A549 (cell line): ENCODE measurements around the gene PIP5K1B. TPM values are rescaled to one million over a fixed set of nuclear protein-coding genes. Genes with fewer than 3 reads are reported as not detected.
"Not testable (repeated sequence)": the region's sequence is repeated elsewhere in the genome, so short reads cannot be mapped to it uniquely, and the experiment has no call there.

ENCODE experiments used
- ATAC-seq, 2 experiments: fragments of 200-7000 bp in 1 of 2; fragments of >200 bp in 1 of 2; cut with Nextera tagmentation in 1 of 2; cut with Tn5 transposase in 1 of 2; 3 replicates each; pipeline versions ENCODE4 v1.8.0 to v1.9.1; 2018 to 2020; ENCODE audit warnings: mild to moderate bottlenecking in 1 of 2, moderate library complexity in 1 of 2
- CTCF ChIA-PET: fragments of 300-600 bp; sonication (Branson Sonifier 250); formaldehyde crosslinking; extraction: SDS; loops from one replicate; lab custom pipeline; 2021; ENCODE audit warnings: antibody characterized with exemption, inconsistent platforms; lab: Yijun Ruan, JAX
- POLR2A ChIA-PET: fragments of 350-600 bp; formaldehyde crosslinking; extraction: SDS; loops from one replicate; lab custom pipeline; 2021; ENCODE audit warnings: antibody characterized with exemption, inconsistent platforms; lab: Yijun Ruan, JAX
- DNase-seq, 2 experiments: peaks; one replicate each; pipeline versions ENCODE4 v3.0.0 to v3.0.0-alpha.2; 2011 to 2016; ENCODE audit warnings: low read depth in 1 of 2, low spot score in 1 of 2
- FAIRE-seq: peaks from 2 replicates; lab custom pipeline; 2011; peaks lifted over from hg19 to GRCh38; lab: Jason Lieb, UNC
- H3K27ac ChIP-seq, 2 experiments: fragments of >200 bp; sonication (Bioruptor Twin); formaldehyde crosslinking; 3 replicates each; pipeline ENCODE4 v1.5.1; 2016 to 2017
- H3K4me1 ChIP-seq: fragments of >200 bp; sonication (Bioruptor Twin); formaldehyde crosslinking; 3 replicates; pipeline ENCODE4 v1.6.1; 2016
- H3K4me2 ChIP-seq: fragments of >200 bp; sonication (Bioruptor Twin); formaldehyde crosslinking; 3 replicates; pipeline ENCODE4 v1.6.1; 2016
- H3K4me3 ChIP-seq: fragments of >200 bp; sonication (Bioruptor Twin); formaldehyde crosslinking; 3 replicates; pipeline ENCODE4 v1.5.1; 2016
- H3K9me3 ChIP-seq: fragments of >200 bp; sonication (Bioruptor Twin); formaldehyde crosslinking; 3 replicates; pipeline ENCODE4 v1.6.1; 2016
- BHLHE40 ChIP-seq: IDR thresholded peaks from 2 replicates; pipeline ENCODE4 v1.6.1; 2012; ENCODE audit warnings: low read depth, low read length, inconsistent platforms
- CBX8 ChIP-seq: fragments of 200-600 bp; sonication (generic); IDR thresholded peaks from 2 replicates; pipeline ENCODE4 v1.6.1; 2016
- CEBPB ChIP-seq, 2 experiments: fragments of >200 bp in 1 of 2; sonication (Bioruptor Twin) in 1 of 2; formaldehyde crosslinking in 1 of 2; IDR thresholded peaks; 2 replicates each; pipeline ENCODE4 v1.6.1; 2012 to 2016
- CTCF ChIP-seq: fragments of >200 bp; sonication (Bioruptor Twin); formaldehyde crosslinking; IDR thresholded peaks from 3 replicates; pipeline ENCODE4 v1.5.1; 2016
- EHF ChIP-seq: fragments of 250-450 bp; sonication (Bioruptor Pico); IDR thresholded peaks from 2 replicates; pipeline ENCODE4 v1.5.0; 2020; ENCODE audit warnings: mild to moderate bottlenecking
- HEYL ChIP-seq: fragments of 250-450 bp; sonication (Bioruptor Pico); IDR thresholded peaks from 2 replicates; pipeline ENCODE4 v1.8.0; 2021; ENCODE audit warnings: mild to moderate bottlenecking, moderate library complexity
- HMGXB4 ChIP-seq: fragments of 250-450 bp; sonication (Bioruptor Pico); IDR thresholded peaks from 2 replicates; pipeline ENCODE4 v1.5.0; 2021; ENCODE audit warnings: mild to moderate bottlenecking, moderate library complexity, borderline replicate concordance
- HOXB13 ChIP-seq: fragments of 250-450 bp; sonication (Bioruptor Pico); IDR thresholded peaks from 2 replicates; pipeline ENCODE4 v1.5.0; 2020; ENCODE audit warnings: low read depth, mild to moderate bottlenecking, moderate library complexity
- JUN ChIP-seq, 2 experiments: fragments of >200 bp; sonication (Bioruptor Twin); formaldehyde crosslinking; IDR thresholded peaks; 2 replicates in 1 of 2; 3 replicates in 1 of 2; pipeline ENCODE4 v1.6.1; 2016 to 2017
- JUNB ChIP-seq: fragments of >200 bp; sonication (Bioruptor Twin); formaldehyde crosslinking; IDR thresholded peaks from 2 replicates; pipeline ENCODE4 v1.6.1; 2016
- KDM1A ChIP-seq: fragments of 200-600 bp; sonication (generic); IDR thresholded peaks from 2 replicates; pipeline ENCODE4 v1.6.1; 2016; ENCODE audit warnings: low read depth, mild to moderate bottlenecking
- NPAS2 ChIP-seq: fragments of 250-450 bp; sonication (Bioruptor Pico); IDR thresholded peaks from 2 replicates; pipeline ENCODE4 v1.8.0; 2022; ENCODE audit warnings: mild to moderate bottlenecking, moderate library complexity, borderline replicate concordance
- PBX3 ChIP-seq: IDR thresholded peaks from 2 replicates; pipeline ENCODE4 v1.6.1; 2012
- RAD21 ChIP-seq, 2 experiments: fragments of >200 bp in 1 of 2; sonication (Bioruptor Twin) in 1 of 2; formaldehyde crosslinking in 1 of 2; IDR thresholded peaks in 1 of 2; conservative IDR thresholded peaks in 1 of 2; 2 replicates in 1 of 2; 3 replicates in 1 of 2; pipeline ENCODE4 v1.6.1; 2012 to 2018; ENCODE audit warnings: inconsistent platforms in 1 of 2
- RARB ChIP-seq: fragments of 250-450 bp; sonication (Bioruptor Pico); IDR thresholded peaks from 2 replicates; pipeline ENCODE4 v1.8.0; 2021; ENCODE audit warnings: mild to moderate bottlenecking, moderate library complexity
- RCOR1 ChIP-seq: fragments of 150-350 bp; IDR thresholded peaks from 2 replicates; pipeline ENCODE4 v1.6.1; 2014; ENCODE audit warnings: antibody characterized with exemption, low read length, low read depth
- RFX5 ChIP-seq: fragments of 450-650 bp; IDR thresholded peaks from 2 replicates; pipeline ENCODE4 v1.7.1; 2014; ENCODE audit warnings: antibody characterized with exemption, mild to moderate bottlenecking, moderate library complexity
- SREBF2 ChIP-seq: fragments of 450-650 bp; IDR thresholded peaks from 2 replicates; pipeline ENCODE4 v1.6.1; 2014; ENCODE audit warnings: mild to moderate bottlenecking, moderate library complexity
- ZC3H11A ChIP-seq: fragments of 450-650 bp; IDR thresholded peaks from 2 replicates; pipeline ENCODE4 v1.6.1; 2014; ENCODE audit warnings: antibody characterized with exemption, mild to moderate bottlenecking
- ZNF302 ChIP-seq: fragments of 250-450 bp; sonication (Bioruptor Pico); IDR thresholded peaks from 2 replicates; pipeline ENCODE4 v1.9.0; 2021; ENCODE audit warnings: inconsistent platforms, mild to moderate bottlenecking, moderate library complexity
- WGBS: methylation state at CpG from one replicate; pipeline ENCODE4 v1.1.6; 2017; ENCODE audit errors: missing lambda C conversion rate; 5-methylcytosine and 5-hydroxymethylcytosine counted together
- polyA plus RNA-seq, 4 experiments: library from polyadenylated mRNA; depleted of rRNA in 3 of 4; stranded (reverse); fragments of >200 nt; fragmentation: RNase III in 1 of 4; extraction: RNeasy Plus Mini Kit Qiagen cat#74134 plus additional on column Dnase treatment in 1 of 4; gene quantifications; 2 replicates in 3 of 4; 3 replicates in 1 of 4; pipeline ENCODE4 v1.2.3, GENCODE V29; 2011 to 2017
- TF ChIP-seq, protein P1 (sequence below): fragments of 150-350 bp; IDR thresholded peaks from 2 replicates; pipeline ENCODE4 v1.6.1; 2014; ENCODE audit warnings: low read depth, mild to moderate bottlenecking, low read length
- TF ChIP-seq, protein P2 (sequence below): fragments of >200 bp; sonication (Bioruptor Twin); formaldehyde crosslinking; IDR thresholded peaks from 2 replicates; pipeline ENCODE4 v1.6.1; 2016
- TF ChIP-seq, protein P3 (sequence below): fragments of 250-450 bp; sonication (Bioruptor Pico); IDR thresholded peaks from 2 replicates; pipeline ENCODE4 v1.5.0; 2020; ENCODE audit warnings: low read depth, mild to moderate bottlenecking, moderate library complexity

PIP5K1B gene
- polyA plus RNA-seq, 2 of the 4 experiments (the other 2 are of a cell fraction), result not detected

DNA sequence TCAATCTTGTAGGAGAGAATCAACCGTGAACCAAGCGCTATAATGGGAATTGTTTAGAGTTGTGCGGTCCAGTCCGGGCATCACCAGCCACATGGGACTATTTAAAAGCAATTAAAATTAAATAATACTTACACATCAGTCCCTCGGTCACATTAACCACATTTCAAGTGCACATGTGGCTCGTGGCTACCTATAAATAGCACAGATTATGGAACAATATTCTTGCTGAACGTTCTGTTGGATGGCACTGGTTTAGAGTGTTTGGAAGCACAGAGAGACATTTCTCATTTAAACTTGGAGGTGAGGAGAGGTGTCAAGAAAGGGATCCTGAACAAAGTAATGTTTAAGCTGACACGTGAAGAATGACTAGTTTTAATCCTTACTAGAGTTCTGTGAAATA, 12.5 kb upstream of the PIP5K1B start (continued):
- no peak for TF ChIP-seq RAD21 (conservative IDR thresholded peaks at IDR 0.05 in 1 of 2, IDR thresholded peaks at IDR 0.05 in 1 of 2)
- TF ChIP-seq, protein P1, sequence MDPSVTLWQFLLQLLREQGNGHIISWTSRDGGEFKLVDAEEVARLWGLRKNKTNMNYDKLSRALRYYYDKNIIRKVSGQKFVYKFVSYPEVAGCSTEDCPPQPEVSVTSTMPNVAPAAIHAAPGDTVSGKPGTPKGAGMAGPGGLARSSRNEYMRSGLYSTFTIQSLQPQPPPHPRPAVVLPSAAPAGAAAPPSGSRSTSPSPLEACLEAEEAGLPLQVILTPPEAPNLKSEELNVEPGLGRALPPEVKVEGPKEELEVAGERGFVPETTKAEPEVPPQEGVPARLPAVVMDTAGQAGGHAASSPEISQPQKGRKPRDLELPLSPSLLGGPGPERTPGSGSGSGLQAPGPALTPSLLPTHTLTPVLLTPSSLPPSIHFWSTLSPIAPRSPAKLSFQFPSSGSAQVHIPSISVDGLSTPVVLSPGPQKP, result no peak
- no peak for TF ChIP-seq CEBPB (IDR thresholded peaks at IDR 0.05)

GRCh38 chr9:68694125-68694524, 10.9 kb upstream of the PIP5K1B start:
- DNase-seq (no peak), FAIRE-seq (no peak), ATAC-seq (no peak)
- H3K4me3 ChIP-seq, result no peak overlapping the region
- no peaks in the 10 kb centered on the region for H3K9me3 ChIP-seq
- ChIA-PET CTCF (no interaction called here), POLR2A (no interaction called here)
- no peak overlapping the region for H3K4me2 ChIP-seq
- no peaks in the 10 kb centered on the region for H3K4me1 ChIP-seq
- WGBS, result 61% methylated on average over 4 of the region's 4 CpGs
- TF ChIP-seq BHLHE40 (no peak), ZC3H11A (no peak), PBX3 (no peak), JUN (IDR thresholded peaks at IDR 0.05) (no peak), NPAS2 (CRISPR knock-in tag) (no peak), CBX8 (no peak)
- H3K27ac ChIP-seq, result no peak overlapping the region

- ATAC-seq (no peak), FAIRE-seq (no peak), DNase-seq (no peak)
- H3K27ac ChIP-seq, result no peak overlapping the region
- H3K4me3 ChIP-seq, result no peak overlapping the region
- no peaks in the 10 kb centered on the region for H3K9me3 ChIP-seq
- 22% methylated on average over 3 of the region's 4 CpGs for WGBS
- H3K4me2 ChIP-seq, result no peak overlapping the region
- ChIA-PET POLR2A (no interaction called here), CTCF (no interaction called here)
- TF ChIP-seq HOXB13 (CRISPR knock-in tag), result no peak
- no peaks in the 10 kb centered on the region for H3K4me1 ChIP-seq
Measured at GRCh38 chr9:68697851-68698250, 7.2 kb upstream of the PIP5K1B start.

GRCh38 chr9:68698943-68699509, 6.0 kb upstream of the PIP5K1B start:
- Histone ChIP-seq H3K27ac (no peak overlapping the region), H3K4me2 (no peak overlapping the region), H3K9me3 (no peaks in the 10 kb centered on the region), H3K4me1 (no peaks in the 10 kb centered on the region), H3K4me3 (no peak overlapping the region)
- FAIRE-seq, result no peak
- TF ChIP-seq, protein P2, sequence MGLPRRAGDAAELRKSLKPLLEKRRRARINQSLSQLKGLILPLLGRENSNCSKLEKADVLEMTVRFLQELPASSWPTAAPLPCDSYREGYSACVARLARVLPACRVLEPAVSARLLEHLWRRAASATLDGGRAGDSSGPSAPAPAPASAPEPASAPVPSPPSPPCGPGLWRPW, result no peak
- TF ChIP-seq HMGXB4 (CRISPR knock-in tag) (no peak), JUNB (no peak), RARB (CRISPR knock-in tag) (no peak), RCOR1 (no peak), RFX5 (no peak), ZNF302 (CRISPR knock-in tag) (no peak), CTCF (no peak), CEBPB (IDR thresholded peaks at IDR 0.05) (no peak), HEYL (CRISPR knock-in tag) (no peak), SREBF2 (no peak), EHF (CRISPR knock-in tag) (no peak), KDM1A (no peak)
- TF ChIP-seq, protein P3, sequence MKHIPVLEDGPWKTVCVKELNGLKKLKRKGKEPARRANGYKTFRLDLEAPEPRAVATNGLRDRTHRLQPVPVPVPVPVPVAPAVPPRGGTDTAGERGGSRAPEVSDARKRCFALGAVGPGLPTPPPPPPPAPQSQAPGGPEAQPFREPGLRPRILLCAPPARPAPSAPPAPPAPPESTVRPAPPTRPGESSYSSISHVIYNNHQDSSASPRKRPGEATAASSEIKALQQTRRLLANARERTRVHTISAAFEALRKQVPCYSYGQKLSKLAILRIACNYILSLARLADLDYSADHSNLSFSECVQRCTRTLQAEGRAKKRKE (CRISPR knock-in tag), result no peak
- no peak for ATAC-seq
- POLR2A ChIA-PET, result interaction anchor here (0.6 kb wide), 1 partner anchor 83 kb away, joined by 4 read pairs; no protein-coding TSS in a partner anchor
- no peak for DNase-seq
- whole genome bisulfite sequencing, result 37% methylated on average over 6 of the region's 6 CpGs
- CTCF ChIA-PET, result no interaction called here

- H3K9me3 ChIP-seq, FAIRE-seq, H3K4me3 ChIP-seq, ATAC-seq, H3K4me1 ChIP-seq, DNase-seq, H3K27ac ChIP-seq, POLR2A ChIA-PET, CTCF ChIA-PET, H3K4me2 ChIP-seq: not testable (repeated sequence)
- WGBS, result 16% methylated on average over 1 of the region's 2 CpGs
Measured at GRCh38 chr9:68699625-68700024, 5.4 kb upstream of the PIP5K1B start.
